Stimulated activated naive B cell treated with anti-CD40 and anti-IgM and Interleukin-4, amounts not matched to agents 10 μg/mL and 1 μg/mL and 100 μg/mL, for 72 hours (primary cell): Measurements from ENCODE around the gene CCDC149.

Experiments
- ATAC-seq, 2 donors: fragments of 150-1000 bp; cut with Tn5 transposase; replicated peaks; 2 replicates each; pipeline ENCODE4 v1.10.0; 2021; ENCODE audit warnings: moderate library complexity in 1 of 2
- DNase-seq: peaks from one replicate; pipeline ENCODE4 v3.0.0; 2021
- H3K27ac Mint-ChIP-seq: one replicate; pipeline ENCODE4 v1.8.0; 2022; ENCODE audit warnings: mild to moderate bottlenecking, mixed read lengths
- H3K27me3 Mint-ChIP-seq, 2 donors: one replicate each; pipeline ENCODE4 v1.8.0; 2022; ENCODE audit warnings: mixed read lengths in 2 of 2
- H3K36me3 Mint-ChIP-seq, 2 donors: one replicate each; pipeline ENCODE4 v1.8.0; 2022; ENCODE audit warnings: mixed read lengths in 2 of 2, mild to moderate bottlenecking in 1 of 2
- H3K4me1 Mint-ChIP-seq, 2 donors: one replicate each; pipeline ENCODE4 v1.8.0; 2022; ENCODE audit warnings: mixed read lengths in 2 of 2, mild to moderate bottlenecking in 1 of 2
- H3K4me3 Mint-ChIP-seq, 2 donors: one replicate each; pipeline ENCODE4 v1.8.0; 2022; ENCODE audit warnings: mild to moderate bottlenecking in 2 of 2, mixed read lengths in 2 of 2, moderate library complexity in 1 of 2
- H3K9me3 Mint-ChIP-seq, 2 donors: one replicate each; pipeline ENCODE4 v1.8.0; 2022; ENCODE audit warnings: mixed read lengths in 2 of 2, mild to moderate bottlenecking in 1 of 2

CCDC149 gene

GRCh38 chr4:24771241-24771640, 141.6 kb downstream of the CCDC149 start:
- Mint-ChIP-seq H3K4me1 (peaks cover 0 to 4% of the 10 kb centered on the region in 2 donors), H3K27me3 (peaks cover 0 to 4% of the 10 kb centered on the region in 2 donors), H3K27ac (no peak overlapping the region), H3K4me3 (no peak overlapping the region), H3K9me3 (peaks cover 2 to 3% of the 10 kb centered on the region in 2 donors), H3K36me3 (no peaks in the 10 kb centered on the region)
- ATAC-seq (no peak), DNase-seq (no peak)

- H3K4me1 Mint-ChIP-seq = peaks cover 0 to 4% of the 10 kb centered on the region in 2 donors
Observed at GRCh38 chr4:24770667-24771066, 142.2 kb downstream of the CCDC149 start.

DNA sequence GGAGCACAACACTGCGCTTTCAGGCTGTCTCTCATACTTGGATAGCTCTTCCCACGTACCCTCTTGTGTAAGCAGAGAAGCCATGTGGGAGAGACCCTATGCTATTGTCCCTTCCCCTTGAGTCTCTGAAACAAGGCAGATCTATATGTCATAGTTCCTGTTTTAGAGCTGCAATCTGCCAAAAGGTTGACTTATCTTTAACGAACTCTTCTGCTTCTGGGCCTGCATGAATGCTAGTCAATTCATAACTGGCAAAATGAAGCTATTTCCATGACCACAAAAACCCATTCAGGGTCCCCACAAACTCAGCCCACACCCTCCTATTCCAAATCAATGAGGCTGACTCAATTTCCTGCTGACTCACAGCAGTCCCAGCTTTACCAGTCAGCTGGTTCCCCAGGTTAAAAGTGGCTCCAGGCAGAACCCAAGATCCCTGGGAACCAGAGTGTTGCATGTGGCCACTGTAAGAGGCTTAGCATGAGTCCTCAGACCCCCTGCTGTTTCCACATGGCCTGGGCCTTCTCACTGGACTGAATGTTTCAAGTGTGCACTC, 142.7 kb downstream of the CCDC149 start:
- H3K27ac Mint-ChIP-seq = no peak overlapping the region
- H3K27me3 Mint-ChIP-seq = peaks cover 0 to 4% of the 10 kb centered on the region in 2 donors
- peaks cover 6% of the 10 kb centered on the region in 2 donors for H3K9me3 Mint-ChIP-seq
- H3K36me3 Mint-ChIP-seq = no peaks in the 10 kb centered on the region
- peaks cover 0 to 4% of the 10 kb centered on the region in 2 donors for H3K4me1 Mint-ChIP-seq
- no peak for DNase-seq
- peak; percentile 49 to 69 for ATAC-seq
- no peak overlapping the region for H3K4me3 Mint-ChIP-seq

More at GRCh38 chr4:24770667-24771066, 142.2 kb downstream of the CCDC149 start:
- H3K27me3 Mint-ChIP-seq = peaks cover 0 to 4% of the 10 kb centered on the region in 2 donors
- no peaks in the 10 kb centered on the region for H3K36me3 Mint-ChIP-seq
- DNase-seq (no peak), ATAC-seq (no peak)
- H3K9me3 Mint-ChIP-seq = peaks cover 2 to 3% of the 10 kb centered on the region in 2 donors
- no peak overlapping the region for H3K4me3 Mint-ChIP-seq
- no peak overlapping the region for H3K27ac Mint-ChIP-seq

- Mint-ChIP-seq H3K9me3 (peaks cover 7% of the 10 kb centered on the region in 2 donors), H3K27me3 (peaks cover 0 to 4% of the 10 kb centered on the region in 2 donors), H3K4me1 (peaks cover 0 to 4% of the 10 kb centered on the region in 2 donors), H3K27ac (no peak overlapping the region), H3K36me3 (no peaks in the 10 kb centered on the region), H3K4me3 (no peak overlapping the region)
- DNase-seq (no peak), ATAC-seq (no peak)
Observed at GRCh38 chr4:24769571-24769970, 143.3 kb downstream of the CCDC149 start.

GRCh38 chr4:24768604-24769003, 144.2 kb downstream of the CCDC149 start:
- ATAC-seq (peak in 1 of 2 donors; percentile 51), DNase-seq (no peak)
- H3K36me3 Mint-ChIP-seq = no peaks in the 10 kb centered on the region
- H3K27ac Mint-ChIP-seq = no peak overlapping the region
- H3K4me3 Mint-ChIP-seq = no peak overlapping the region
- peaks cover 0 to 4% of the 10 kb centered on the region in 2 donors for H3K27me3 Mint-ChIP-seq
- H3K9me3 Mint-ChIP-seq = peaks cover 7 to 9% of the 10 kb centered on the region in 2 donors
- peaks cover 0 to 4% of the 10 kb centered on the region in 2 donors for H3K4me1 Mint-ChIP-seq

DNA sequence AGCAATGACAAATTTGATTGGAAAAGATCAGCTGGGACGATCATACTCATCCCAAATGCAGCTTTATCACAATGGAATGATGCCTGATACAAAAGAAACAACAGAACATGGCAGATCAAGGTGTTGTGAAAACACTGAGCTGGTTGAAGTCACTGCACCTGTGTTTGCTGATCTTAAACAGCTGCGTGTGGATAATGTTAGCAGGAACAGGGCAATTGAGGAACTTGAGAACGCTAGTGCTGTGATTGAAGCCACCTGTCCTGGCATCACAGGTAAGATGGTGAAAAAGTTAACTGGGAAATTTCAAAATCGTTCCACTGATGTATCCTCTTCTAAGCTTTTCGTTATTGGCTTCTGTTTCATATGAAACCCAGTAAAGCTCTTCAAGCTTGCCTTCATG, 144.8 kb downstream of the CCDC149 start:
- no peaks in the 10 kb centered on the region for H3K36me3 Mint-ChIP-seq
- H3K4me3 Mint-ChIP-seq = no peak overlapping the region
- peaks cover 7 to 9% of the 10 kb centered on the region in 2 donors for H3K9me3 Mint-ChIP-seq
- peaks cover 0 to 4% of the 10 kb centered on the region in 2 donors for H3K4me1 Mint-ChIP-seq
- no peak overlapping the region for H3K27ac Mint-ChIP-seq
- DNase-seq = no peak
- no peak for ATAC-seq
- peaks cover 0 to 4% of the 10 kb centered on the region in 2 donors for H3K27me3 Mint-ChIP-seq

DNA sequence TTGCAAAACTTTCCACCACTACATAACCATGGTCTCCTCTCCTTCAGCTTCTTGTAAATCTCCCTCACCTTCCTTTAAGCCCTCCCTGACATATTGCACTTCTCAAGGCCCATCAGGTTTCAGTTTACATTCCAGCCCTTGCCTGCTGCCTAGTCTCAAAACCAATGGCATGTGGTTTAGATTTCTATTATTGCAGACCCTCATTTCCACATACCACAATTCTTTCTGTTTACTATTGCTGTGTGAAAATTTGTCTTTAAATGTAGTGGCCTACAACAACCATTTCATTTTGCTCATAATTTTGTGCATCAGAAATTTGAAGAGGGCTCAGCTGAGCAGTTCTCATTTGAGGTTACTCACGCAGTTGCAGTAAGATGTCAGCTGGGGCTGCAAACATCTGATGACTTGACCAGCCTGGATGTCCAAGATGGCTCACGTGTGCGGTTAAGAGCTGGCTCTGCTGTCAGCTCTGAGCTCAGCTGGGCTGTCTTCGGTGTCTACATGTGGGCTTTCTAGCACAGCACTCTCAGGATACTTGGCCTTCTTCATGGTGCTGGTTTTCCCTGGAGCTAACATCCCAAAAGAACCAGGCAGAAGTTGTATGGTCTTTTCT, 147.4 kb downstream of the CCDC149 start:
- ATAC-seq = no peak

DNA sequence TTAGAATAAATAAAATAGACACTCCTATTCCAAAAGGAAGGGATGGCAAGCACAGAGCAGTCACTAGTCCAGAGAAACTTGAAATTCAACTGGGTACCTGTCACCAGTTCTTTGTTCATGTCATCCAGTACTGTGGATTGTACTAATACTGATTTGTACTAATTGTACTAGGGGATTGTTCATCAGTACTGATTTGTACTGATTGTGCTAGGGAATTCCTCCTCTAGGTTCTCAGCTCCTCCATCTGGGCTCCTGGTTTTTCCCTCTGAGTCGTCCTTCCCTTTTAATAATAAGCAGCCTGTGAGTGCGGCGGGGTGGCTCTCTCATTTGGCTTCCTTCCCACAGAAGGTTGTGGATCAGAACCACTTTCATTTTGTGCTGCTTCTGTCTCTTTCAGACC, 148.5 kb downstream of the CCDC149 start:
- no peaks in the 10 kb centered on the region for H3K27me3 Mint-ChIP-seq
- H3K27ac Mint-ChIP-seq = no peak overlapping the region
- peaks cover 7 to 9% of the 10 kb centered on the region in 2 donors for H3K9me3 Mint-ChIP-seq

More for the DNA sequence above, 147.4 kb downstream of the CCDC149 start:
- H3K9me3 Mint-ChIP-seq = peaks cover 7 to 8% of the 10 kb centered on the region in 2 donors
- no peaks in the 10 kb centered on the region for H3K36me3 Mint-ChIP-seq
- H3K27me3 Mint-ChIP-seq = no peaks in the 10 kb centered on the region
- no peak overlapping the region for H3K4me3 Mint-ChIP-seq
- peaks cover 0 to 4% of the 10 kb centered on the region in 2 donors for H3K4me1 Mint-ChIP-seq
- no peak for DNase-seq
- no peak overlapping the region for H3K27ac Mint-ChIP-seq

DNA sequence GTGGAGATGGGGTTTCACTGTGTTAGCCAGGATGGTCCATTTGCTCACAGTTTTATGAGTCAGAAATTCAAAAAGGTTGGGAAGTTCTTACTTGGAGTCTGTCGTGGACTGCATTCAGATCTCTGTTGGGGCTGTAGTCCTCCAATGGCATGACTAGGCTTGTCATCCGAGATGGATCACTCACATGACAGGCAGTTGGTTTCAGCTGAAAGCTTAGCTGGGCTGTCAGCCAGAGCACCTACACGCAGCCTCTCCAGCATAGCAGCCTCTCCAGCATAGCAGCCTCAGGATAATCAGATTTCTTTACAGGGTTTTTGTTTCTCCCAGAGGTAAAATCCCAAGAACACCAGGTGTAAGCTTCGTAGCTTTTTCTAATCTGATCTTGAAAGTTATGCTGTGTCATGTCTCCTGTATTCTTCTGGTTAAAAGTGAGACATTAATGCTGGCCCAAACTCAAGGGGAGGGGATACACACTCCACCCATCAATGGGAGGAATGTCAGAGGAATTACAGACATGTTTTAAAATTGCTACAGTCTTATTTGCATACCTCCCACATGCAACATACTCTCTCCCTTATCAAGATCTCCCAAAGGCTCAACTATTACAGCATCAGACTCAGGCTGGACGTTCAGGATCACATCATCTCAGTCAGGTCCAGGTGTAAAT, 149.1 kb downstream of the CCDC149 start:
- no peak for DNase-seq
- H3K4me1 Mint-ChIP-seq = no peaks in the 10 kb centered on the region
- no peaks in the 10 kb centered on the region for H3K27me3 Mint-ChIP-seq
- ATAC-seq = no peak
- peaks cover 7 to 10% of the 10 kb centered on the region in 2 donors for H3K9me3 Mint-ChIP-seq
- no peak overlapping the region for H3K27ac Mint-ChIP-seq
- H3K36me3 Mint-ChIP-seq = no peaks in the 10 kb centered on the region
- no peak overlapping the region for H3K4me3 Mint-ChIP-seq

More for the DNA sequence above, 148.5 kb downstream of the CCDC149 start:
- Mint-ChIP-seq H3K4me3 (no peak overlapping the region), H3K4me1 (no peaks in the 10 kb centered on the region), H3K36me3 (no peaks in the 10 kb centered on the region)
- ATAC-seq = no peak
- DNase-seq = no peak
